Measurements from ENCODE around the gene HPCAL1.

DNA sequence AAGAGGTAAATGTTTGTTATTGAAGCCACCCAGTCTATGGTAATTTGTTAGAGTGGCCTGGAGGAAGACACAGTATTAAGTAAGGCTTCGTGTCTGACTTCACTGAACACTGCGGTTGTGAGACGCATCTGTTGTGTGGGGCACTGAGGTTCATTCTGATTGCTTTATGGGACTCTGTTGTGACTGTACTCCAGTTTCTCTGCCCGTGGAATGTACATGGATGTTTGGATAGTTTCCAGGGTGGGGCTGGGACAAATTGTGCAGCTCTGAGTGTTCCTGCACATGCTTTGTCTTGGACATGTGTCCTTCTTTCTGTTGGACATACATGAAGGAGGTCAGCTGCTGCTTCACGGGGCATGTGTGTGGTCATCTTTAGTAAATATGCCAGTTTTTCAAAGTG is 86.9 kb downstream of the HPCAL1 start:
- TF ChIP-seq, protein P1, sequence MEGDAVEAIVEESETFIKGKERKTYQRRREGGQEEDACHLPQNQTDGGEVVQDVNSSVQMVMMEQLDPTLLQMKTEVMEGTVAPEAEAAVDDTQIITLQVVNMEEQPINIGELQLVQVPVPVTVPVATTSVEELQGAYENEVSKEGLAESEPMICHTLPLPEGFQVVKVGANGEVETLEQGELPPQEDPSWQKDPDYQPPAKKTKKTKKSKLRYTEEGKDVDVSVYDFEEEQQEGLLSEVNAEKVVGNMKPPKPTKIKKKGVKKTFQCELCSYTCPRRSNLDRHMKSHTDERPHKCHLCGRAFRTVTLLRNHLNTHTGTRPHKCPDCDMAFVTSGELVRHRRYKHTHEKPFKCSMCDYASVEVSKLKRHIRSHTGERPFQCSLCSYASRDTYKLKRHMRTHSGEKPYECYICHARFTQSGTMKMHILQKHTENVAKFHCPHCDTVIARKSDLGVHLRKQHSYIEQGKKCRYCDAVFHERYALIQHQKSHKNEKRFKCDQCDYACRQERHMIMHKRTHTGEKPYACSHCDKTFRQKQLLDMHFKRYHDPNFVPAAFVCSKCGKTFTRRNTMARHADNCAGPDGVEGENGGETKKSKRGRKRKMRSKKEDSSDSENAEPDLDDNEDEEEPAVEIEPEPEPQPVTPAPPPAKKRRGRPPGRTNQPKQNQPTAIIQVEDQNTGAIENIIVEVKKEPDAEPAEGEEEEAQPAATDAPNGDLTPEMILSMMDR (IDR thresholded peaks at IDR 0.05): no peak
- TF ChIP-seq POLR2A (IDR thresholded peaks at IDR 0.05) (no peak), POLR2AphosphoS5 (IDR thresholded peaks at IDR 0.05) (peak in 2 of 3 donors; percentile 34 to 45), EP300 (IDR thresholded peaks at IDR 0.05) (no peak)
